GM23338 (cell line): ENCODE results near the gene SEC61A1. TPM values are rescaled to one million over a fixed set of nuclear protein-coding genes. Genes with fewer than 3 reads are reported as not detected.

ENCODE experiments used
- ATAC-seq: fragments of 200-7000 bp; cut with Tn5 transposase; 3 replicates; pipeline ENCODE4 v1.9.1; 2020
- DNase-seq: peaks from one replicate; pipeline ENCODE4 v3.0.0-alpha.2; 2015; ENCODE audit warnings: low spot score
- H2AFZ ChIP-seq: fragments of 200-600 bp; sonication (generic); 2 replicates; pipeline ENCODE4 v1.8.0; 2016; ENCODE audit warnings: antibody characterized with exemption, mild to moderate bottlenecking, moderate library complexity
- H3F3A ChIP-seq: fragments of 200-600 bp; sonication (generic); replicated peaks from 2 replicates; pipeline ENCODE4 v1.8.0; 2017; ENCODE audit warnings: antibody characterized with exemption, mixed run types, low read depth
- H3K27ac ChIP-seq: fragments of 200-600 bp; sonication (generic); 2 replicates; pipeline ENCODE4 v1.6.1; 2016; ENCODE audit warnings: low read depth
- H3K27me3 ChIP-seq: fragments of 200-600 bp; sonication (generic); 2 replicates; pipeline ENCODE4 v1.8.0; 2016; ENCODE audit warnings: mild to moderate bottlenecking, mixed run types, moderate library complexity; ENCODE audit not compliant: insufficient read depth
- H3K36me3 ChIP-seq: fragments of 200-600 bp; sonication (generic); 2 replicates; pipeline ENCODE4 v1.8.0; 2016; ENCODE audit warnings: mild to moderate bottlenecking; ENCODE audit not compliant: insufficient read depth
- H3K4me1 ChIP-seq: fragments of 200-600 bp; sonication (generic); 2 replicates; pipeline ENCODE4 v1.8.0; 2016; ENCODE audit warnings: mild to moderate bottlenecking, moderate library complexity; ENCODE audit not compliant: insufficient read depth
- H3K4me2 ChIP-seq: fragments of 200-600 bp; sonication (generic); 2 replicates; pipeline ENCODE4 v1.7.1; 2017; ENCODE audit warnings: mixed run types
- H3K4me3 ChIP-seq: fragments of 200-600 bp; sonication (generic); 2 replicates; pipeline ENCODE4 v1.6.1; 2016; ENCODE audit warnings: mixed run types
- H3K79me2 ChIP-seq: fragments of 200-600 bp; sonication (generic); replicated peaks from 2 replicates; pipeline ENCODE4 v1.8.0; 2017; ENCODE audit warnings: mild to moderate bottlenecking; ENCODE audit not compliant: insufficient read depth
- H3K9me2 ChIP-seq: fragments of 200-600 bp; sonication (generic); 2 replicates; pipeline ENCODE4 v1.8.0; 2017; ENCODE audit not compliant: insufficient read depth
- H4K20me1 ChIP-seq: fragments of 200-600 bp; sonication (generic); replicated peaks from 2 replicates; pipeline ENCODE4 v1.8.0; 2017; ENCODE audit warnings: mild to moderate bottlenecking; ENCODE audit not compliant: insufficient read depth
- H3K27ac Mint-ChIP-seq: 2 replicates; pipeline ENCODE4 v1.8.0; 2020; ENCODE audit warnings: inconsistent platforms, mild to moderate bottlenecking, moderate library complexity, mixed read lengths
- H3K27me3 Mint-ChIP-seq: 3 replicates; pipeline ENCODE4 v1.8.0; 2022; ENCODE audit warnings: low read depth, mild to moderate bottlenecking, moderate library complexity, mixed read lengths, inconsistent platforms; ENCODE audit not compliant: insufficient read depth, poor library complexity
- H3K36me3 Mint-ChIP-seq: 3 replicates; pipeline ENCODE4 v1.8.0; 2021; ENCODE audit warnings: low read depth, mild to moderate bottlenecking, inconsistent platforms, moderate library complexity, mixed read lengths
- H3K4me1 Mint-ChIP-seq: 3 replicates; pipeline ENCODE4 v1.8.0; 2020; ENCODE audit warnings: mild to moderate bottlenecking, inconsistent platforms, mixed read lengths
- H3K4me3 Mint-ChIP-seq: 3 replicates; pipeline ENCODE4 v1.8.0; 2021; ENCODE audit warnings: moderate library complexity, mild to moderate bottlenecking, inconsistent platforms, mixed read lengths
- H3K9me3 Mint-ChIP-seq: 3 replicates; pipeline ENCODE4 v1.8.0; 2020; ENCODE audit warnings: moderate library complexity, mild to moderate bottlenecking, inconsistent platforms, mixed read lengths
- CREB1 ChIP-seq: fragments of 250-450 bp; sonication (Bioruptor Pico); IDR thresholded peaks from 2 replicates; pipeline ENCODE4 v1.5.0; 2020; ENCODE audit warnings: low read depth, mild to moderate bottlenecking, moderate library complexity
- EZH2 ChIP-seq: fragments of 200-600 bp; sonication (generic); IDR thresholded peaks from one replicate; pipeline ENCODE4 v1.8.0; 2017; ENCODE audit warnings: antibody characterized with exemption, mild to moderate bottlenecking, low read depth; ENCODE audit not compliant: unreplicated experiment
- EZH2phosphoT487 ChIP-seq: fragments of 200-600 bp; sonication (generic); IDR thresholded peaks from one replicate; pipeline ENCODE4 v1.8.1; 2018; ENCODE audit warnings: antibody characterized with exemption; ENCODE audit not compliant: unreplicated experiment
- JUNB ChIP-seq: IDR thresholded peaks from one replicate; pipeline ENCODE4 v1.6.1; 2016; ENCODE audit warnings: antibody characterized with exemption; ENCODE audit not compliant: unreplicated experiment
- NANOG ChIP-seq: IDR thresholded peaks from 2 replicates; pipeline ENCODE4 v1.6.1; 2016; ENCODE audit warnings: antibody characterized with exemption, borderline replicate concordance
- POLR2AphosphoS5 ChIP-seq: IDR thresholded peaks from 2 replicates; pipeline ENCODE4 v1.6.1; 2016; ENCODE audit warnings: antibody characterized with exemption, low read depth
- ZNF114 ChIP-seq: fragments of 250-450 bp; sonication (Bioruptor Pico); IDR thresholded peaks from 2 replicates; pipeline ENCODE4 v1.5.0; 2020; ENCODE audit warnings: mild to moderate bottlenecking, moderate library complexity
- ZNF331 ChIP-seq: fragments of 250-450 bp; sonication (Bioruptor Pico); IDR thresholded peaks from 2 replicates; pipeline ENCODE4 v1.5.0; 2020; ENCODE audit warnings: low read depth, mild to moderate bottlenecking, moderate library complexity
- polyA plus RNA-seq: library from polyadenylated mRNA; unstranded; fragments of >200 nt; fragmentation: Nextera tagmentation; extraction: Ambion mirVana; gene quantifications from 2 replicates; pipeline ENCODE4 v1.2.1, GENCODE V29; 2016
- total RNA-seq: library from RNA; depleted of rRNA; stranded (reverse); fragments of >200 nt; shearing (Covaris generic); gene quantifications from 2 replicates; pipeline ENCODE4 v1.2.3, GENCODE V29; 2014
- TF ChIP-seq, protein P1 (sequence below): fragments of 250-450 bp; sonication (Bioruptor Pico); IDR thresholded peaks from 2 replicates; pipeline ENCODE4 v1.5.0; 2020; ENCODE audit warnings: mild to moderate bottlenecking, moderate library complexity
- TF ChIP-seq, protein P2 (sequence below): IDR thresholded peaks from 2 replicates; pipeline ENCODE4 v1.6.1; 2016; ENCODE audit warnings: antibody characterized with exemption

Gene SEC61A1
- total and polyA plus RNA-seq, 2 experiments from 2014 or later: 44.8 to 184 TPM

GRCh38 chr3:128040041-128040440 lies 12.2 kb upstream of the SEC61A1 start (continued):
- TF ChIP-seq, protein P1, sequence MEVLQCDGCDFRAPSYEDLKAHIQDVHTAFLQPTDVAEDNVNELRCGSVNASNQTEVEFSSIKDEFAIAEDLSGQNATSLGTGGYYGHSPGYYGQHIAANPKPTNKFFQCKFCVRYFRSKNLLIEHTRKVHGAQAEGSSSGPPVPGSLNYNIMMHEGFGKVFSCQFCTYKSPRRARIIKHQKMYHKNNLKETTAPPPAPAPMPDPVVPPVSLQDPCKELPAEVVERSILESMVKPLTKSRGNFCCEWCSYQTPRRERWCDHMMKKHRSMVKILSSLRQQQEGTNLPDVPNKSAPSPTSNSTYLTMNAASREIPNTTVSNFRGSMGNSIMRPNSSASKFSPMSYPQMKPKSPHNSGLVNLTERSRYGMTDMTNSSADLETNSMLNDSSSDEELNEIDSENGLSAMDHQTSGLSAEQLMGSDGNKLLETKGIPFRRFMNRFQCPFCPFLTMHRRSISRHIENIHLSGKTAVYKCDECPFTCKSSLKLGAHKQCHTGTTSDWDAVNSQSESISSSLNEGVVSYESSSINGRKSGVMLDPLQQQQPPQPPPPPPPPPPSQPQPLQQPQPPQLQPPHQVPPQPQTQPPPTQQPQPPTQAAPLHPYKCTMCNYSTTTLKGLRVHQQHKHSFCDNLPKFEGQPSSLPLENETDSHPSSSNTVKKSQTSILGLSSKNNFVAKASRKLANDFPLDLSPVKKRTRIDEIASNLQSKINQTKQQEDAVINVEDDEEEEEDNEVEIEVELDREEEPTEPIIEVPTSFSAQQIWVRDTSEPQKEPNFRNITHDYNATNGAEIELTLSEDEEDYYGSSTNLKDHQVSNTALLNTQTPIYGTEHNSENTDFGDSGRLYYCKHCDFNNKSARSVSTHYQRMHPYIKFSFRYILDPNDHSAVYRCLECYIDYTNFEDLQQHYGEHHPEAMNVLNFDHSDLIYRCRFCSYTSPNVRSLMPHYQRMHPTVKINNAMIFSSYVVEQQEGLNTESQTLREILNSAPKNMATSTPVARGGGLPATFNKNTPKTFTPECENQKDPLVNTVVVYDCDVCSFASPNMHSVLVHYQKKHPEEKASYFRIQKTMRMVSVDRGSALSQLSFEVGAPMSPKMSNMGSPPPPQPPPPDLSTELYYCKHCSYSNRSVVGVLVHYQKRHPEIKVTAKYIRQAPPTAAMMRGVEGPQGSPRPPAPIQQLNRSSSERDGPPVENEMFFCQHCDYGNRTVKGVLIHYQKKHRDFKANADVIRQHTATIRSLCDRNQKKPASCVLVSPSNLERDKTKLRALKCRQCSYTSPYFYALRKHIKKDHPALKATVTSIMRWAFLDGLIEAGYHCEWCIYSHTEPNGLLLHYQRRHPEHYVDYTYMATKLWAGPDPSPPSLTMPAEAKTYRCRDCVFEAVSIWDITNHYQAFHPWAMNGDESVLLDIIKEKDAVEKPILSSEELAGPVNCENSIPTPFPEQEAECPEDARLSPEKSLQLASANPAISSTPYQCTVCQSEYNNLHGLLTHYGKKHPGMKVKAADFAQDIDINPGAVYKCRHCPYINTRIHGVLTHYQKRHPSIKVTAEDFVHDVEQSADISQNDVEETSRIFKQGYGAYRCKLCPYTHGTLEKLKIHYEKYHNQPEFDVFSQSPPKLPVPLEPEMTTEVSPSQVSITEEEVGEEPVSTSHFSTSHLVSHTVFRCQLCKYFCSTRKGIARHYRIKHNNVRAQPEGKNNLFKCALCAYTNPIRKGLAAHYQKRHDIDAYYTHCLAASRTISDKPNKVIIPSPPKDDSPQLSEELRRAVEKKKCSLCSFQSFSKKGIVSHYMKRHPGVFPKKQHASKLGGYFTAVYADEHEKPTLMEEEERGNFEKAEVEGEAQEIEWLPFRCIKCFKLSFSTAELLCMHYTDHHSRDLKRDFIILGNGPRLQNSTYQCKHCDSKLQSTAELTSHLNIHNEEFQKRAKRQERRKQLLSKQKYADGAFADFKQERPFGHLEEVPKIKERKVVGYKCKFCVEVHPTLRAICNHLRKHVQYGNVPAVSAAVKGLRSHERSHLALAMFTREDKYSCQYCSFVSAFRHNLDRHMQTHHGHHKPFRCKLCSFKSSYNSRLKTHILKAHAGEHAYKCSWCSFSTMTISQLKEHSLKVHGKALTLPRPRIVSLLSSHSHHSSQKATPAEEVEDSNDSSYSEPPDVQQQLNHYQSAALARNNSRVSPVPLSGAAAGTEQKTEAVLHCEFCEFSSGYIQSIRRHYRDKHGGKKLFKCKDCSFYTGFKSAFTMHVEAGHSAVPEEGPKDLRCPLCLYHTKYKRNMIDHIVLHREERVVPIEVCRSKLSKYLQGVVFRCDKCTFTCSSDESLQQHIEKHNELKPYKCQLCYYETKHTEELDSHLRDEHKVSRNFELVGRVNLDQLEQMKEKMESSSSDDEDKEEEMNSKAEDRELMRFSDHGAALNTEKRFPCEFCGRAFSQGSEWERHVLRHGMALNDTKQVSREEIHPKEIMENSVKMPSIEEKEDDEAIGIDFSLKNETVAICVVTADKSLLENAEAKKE (CRISPR knock-in tag): no peak
- no peak for TF ChIP-seq POLR2AphosphoS5
- TF ChIP-seq EZH2phosphoT487: no peak
- TF ChIP-seq, protein P2, sequence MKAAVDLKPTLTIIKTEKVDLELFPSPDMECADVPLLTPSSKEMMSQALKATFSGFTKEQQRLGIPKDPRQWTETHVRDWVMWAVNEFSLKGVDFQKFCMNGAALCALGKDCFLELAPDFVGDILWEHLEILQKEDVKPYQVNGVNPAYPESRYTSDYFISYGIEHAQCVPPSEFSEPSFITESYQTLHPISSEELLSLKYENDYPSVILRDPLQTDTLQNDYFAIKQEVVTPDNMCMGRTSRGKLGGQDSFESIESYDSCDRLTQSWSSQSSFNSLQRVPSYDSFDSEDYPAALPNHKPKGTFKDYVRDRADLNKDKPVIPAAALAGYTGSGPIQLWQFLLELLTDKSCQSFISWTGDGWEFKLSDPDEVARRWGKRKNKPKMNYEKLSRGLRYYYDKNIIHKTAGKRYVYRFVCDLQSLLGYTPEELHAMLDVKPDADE: no peak

DNA sequence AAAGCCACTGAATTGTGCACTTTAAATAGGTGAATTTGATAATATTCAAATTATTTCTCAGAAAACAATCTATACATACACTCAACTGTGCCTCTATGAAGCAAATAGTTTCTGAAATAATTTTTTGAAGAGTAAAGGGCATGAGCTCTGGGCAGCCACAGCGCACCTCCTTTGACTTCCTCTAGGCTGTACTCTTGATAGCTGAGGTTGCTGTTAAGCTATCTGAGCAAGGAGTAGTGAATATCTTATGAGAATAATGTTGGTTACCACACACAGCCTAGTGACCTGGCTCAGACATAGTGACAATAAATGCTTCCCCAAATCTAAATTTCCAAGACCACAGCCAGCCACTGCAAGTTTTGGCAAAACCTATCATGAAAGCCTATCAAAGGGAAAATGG lies 11.6 kb upstream of the SEC61A1 start:
- H3K36me3 ChIP-seq: no peaks in the 10 kb centered on the region
- no peak; the same call in 2 of the 3 replicates for ATAC-seq
- no peak overlapping the region for H3K4me3 Mint-ChIP-seq
- no peaks in the 10 kb centered on the region for H4K20me1 ChIP-seq
- peaks cover 3% of the 10 kb centered on the region for H3K27me3 Mint-ChIP-seq
- H3F3A ChIP-seq: no peaks in the 10 kb centered on the region
- H3K9me3 Mint-ChIP-seq: no peaks in the 10 kb centered on the region
- H3K36me3 Mint-ChIP-seq: no peaks in the 10 kb centered on the region
- H3K27ac ChIP-seq: no peak overlapping the region
- H3K4me1 Mint-ChIP-seq: no peaks in the 10 kb centered on the region
- no peaks in the 10 kb centered on the region for H3K4me1 ChIP-seq
- no peaks in the 10 kb centered on the region for H3K27me3 ChIP-seq
- no peak overlapping the region for H3K4me2 ChIP-seq
- no peak overlapping the region for H3K4me3 ChIP-seq
- no peak for DNase-seq
- no peak overlapping the region for H3K27ac Mint-ChIP-seq
- H2AFZ ChIP-seq: no peak overlapping the region
- no peaks in the 10 kb centered on the region for H3K9me2 ChIP-seq
- no peaks in the 10 kb centered on the region for H3K79me2 ChIP-seq
- TF ChIP-seq CREB1 (CRISPR knock-in tag) (no peak), EZH2 (no peak), ZNF331 (CRISPR knock-in tag) (no peak), JUNB (no peak), EZH2phosphoT487 (no peak), ZNF114 (CRISPR knock-in tag) (no peak), NANOG (no peak), POLR2AphosphoS5 (no peak)
- TF ChIP-seq, protein P1 (CRISPR knock-in tag): no peak
